ENCODE data around the gene SULT1A4. TPM values are rescaled to one million over a fixed set of nuclear protein-coding genes. Genes with fewer than 3 reads are reported as not detected.
"Not testable (repeated sequence)": the region's sequence is repeated elsewhere in the genome, so short reads cannot be mapped to it uniquely, and the experiment has no call there.

Gene SULT1A4
- total and polyA plus RNA-seq, 4 experiments from 2014 or later = 1.8 to 6.2 (median 3.8) TPM; not detected in 1

- DNase-seq; H3K27me3 ChIP-seq (ENCODE audit: insufficient read depth, low read length); H3K9me3 Mint-ChIP-seq; H3K4me1 ChIP-seq (ENCODE audit: insufficient read depth, low read length); H3K4me3 ChIP-seq (ENCODE audit: low read length in 2 of 2); H3K36me3 ChIP-seq (ENCODE audit: insufficient read depth, low read length); POLR2A ChIA-PET (ENCODE audit: partially characterized antibody); CTCF ChIA-PET (ENCODE audit: partially characterized antibody); intact Hi-C loops (cut with micrococcal nuclease); H3K27ac Mint-ChIP-seq; H3K36me3 Mint-ChIP-seq; H3K4me1 Mint-ChIP-seq; H3K27me3 Mint-ChIP-seq; H3K27ac ChIP-seq (ENCODE audit: low read depth, low read length); H3K4me3 Mint-ChIP-seq; H3K9me3 ChIP-seq (ENCODE audit: control insufficient read depth in 1 of 2, low read length in 2 of 2): not testable (repeated sequence)
Measured at GRCh38 chr16:29506308-29506707, 46.6 kb downstream of the SULT1A4 start, which contains the start of gene NPIPB12. Gene NPIPB12 (minus strand): TSS chr16:29506408.

Other genes starting within 250 kb of the SULT1A4 start
- gene NPIPB11, start 53.2 kb upstream of the SULT1A4 start, total RNA-seq = 1 to 10 TPM; 2.1 to 2.2 TPM
- under 1 TPM in 1 of 2 donors, not detected in 1; 0.37 TPM for gene NPIPB11, start 53.2 kb upstream of the SULT1A4 start, polyA plus RNA-seq
- gene BOLA2, start 5.6 kb upstream of the SULT1A4 start, total RNA-seq = 10 to 100 TPM; 10.9 to 11.6 TPM
- 10 to 100 TPM; 23.3 to 28.3 TPM for gene BOLA2, start 5.6 kb upstream of the SULT1A4 start, polyA plus RNA-seq
- 10 to 100 TPM; 34.6 to 43.0 TPM for gene SLX1B, start 5.4 kb upstream of the SULT1A4 start, total RNA-seq
- gene SLX1B, start 5.4 kb upstream of the SULT1A4 start, polyA plus RNA-seq = 10 to 100 TPM in 1 of 2 donors, 1 to 10 TPM in 1; 5.1 to 13.9 TPM
- 10 to 100 TPM; 66.8 to 78.8 TPM for gene NPIPB12, start 46.5 kb downstream of the SULT1A4 start, total RNA-seq
- gene NPIPB12, start 46.5 kb downstream of the SULT1A4 start, polyA plus RNA-seq = 10 to 100 TPM in 1 of 2 donors, 1 to 10 TPM in 1; 1.4 to 15.0 TPM
- 100 to 1,000 TPM; 168 to 175 TPM for gene SPN, start 203.3 kb downstream of the SULT1A4 start, total RNA-seq
- 100 to 1,000 TPM in 1 of 2 donors, 10 to 100 TPM in 1; 86.3 to 208 TPM for gene SPN, start 203.3 kb downstream of the SULT1A4 start, polyA plus RNA-seq
- 1 to 10 TPM in 1 of 2 experiments, under 1 TPM in 1; 0.99 to 1.1 TPM for gene QPRT, start 219.3 kb downstream of the SULT1A4 start, total RNA-seq
- under 1 TPM; 0.53 to 0.69 TPM for gene QPRT, start 219.3 kb downstream of the SULT1A4 start, polyA plus RNA-seq